K562 (cell line): Measurements from ENCODE around the gene IQCC. TPM values are rescaled to one million over a fixed set of nuclear protein-coding genes. Genes with fewer than 3 reads are reported as not detected.

Experiments used
- CREBBP ChIP-seq: IDR thresholded peaks from one replicate; pipeline ENCODE4 v1.6.1; 2012; ENCODE audit warnings: low read depth, mild to moderate bottlenecking, control low read depth, inconsistent platforms, low read length
- CXXC5 ChIP-seq: fragments of 250-450 bp; sonication (Bioruptor Pico); IDR thresholded peaks from 2 replicates; pipeline ENCODE4 v1.8.0; 2022; ENCODE audit warnings: inconsistent platforms, mild to moderate bottlenecking, moderate library complexity
- E2F1 ChIP-seq: sonication (generic); formaldehyde crosslinking; IDR thresholded peaks from 2 replicates; pipeline ENCODE4 v1.8.1; 2023; ENCODE audit warnings: mild to moderate bottlenecking, missing genetic modification reagents, moderate library complexity
- EWSR1 ChIP-seq: fragments of 450-650 bp; IDR thresholded peaks from 2 replicates; pipeline ENCODE4 v1.6.1; 2018; ENCODE audit warnings: borderline replicate concordance, mild to moderate bottlenecking, low read depth, moderate library complexity; ENCODE audit not compliant: partially characterized antibody
- IFI16 ChIP-seq: fragments of 250-450 bp; sonication (Bioruptor Pico); IDR thresholded peaks from 2 replicates; pipeline ENCODE4 v2.1.2; 2022; ENCODE audit warnings: mild to moderate bottlenecking, inconsistent platforms
- OTX1 ChIP-seq: fragments of 450-650 bp; formaldehyde crosslinking; IDR thresholded peaks from 2 replicates; pipeline ENCODE4 v1.4.0; 2022; ENCODE audit warnings: mild to moderate bottlenecking
- POLR3A ChIP-seq: IDR thresholded peaks from 2 replicates; pipeline ENCODE4 v1.6.1; 2011; ENCODE audit warnings: borderline replicate concordance, mild to moderate bottlenecking, moderate library complexity; ENCODE audit not compliant: insufficient read length, insufficient read depth; ENCODE audit errors: extremely low read depth
- RAD21 ChIP-seq, 2 experiments: fragments of 250-450 bp in 1 of 2; fragments of 450-650 bp in 1 of 2; sonication (Bioruptor Pico) in 1 of 2; formaldehyde crosslinking in 1 of 2; IDR thresholded peaks in 1 of 2; conservative IDR thresholded peaks in 1 of 2; 2 replicates each; pipeline versions ENCODE4 v1.4.0 to v1.8.0; 2020 to 2022; ENCODE audit warnings: mild to moderate bottlenecking in 2 of 2, moderate library complexity in 1 of 2
- SMARCB1 ChIP-seq: IDR thresholded peaks from 2 replicates; pipeline ENCODE4 v1.6.1; 2011; ENCODE audit warnings: improper control_type of control experiment, low read depth; ENCODE audit not compliant: insufficient read length
- U2AF1 ChIP-seq: fragments of 200-400 bp; formaldehyde crosslinking; optimal IDR thresholded peaks from 2 replicates; pipeline ENCODE3; 2017; ENCODE audit warnings: mild to moderate bottlenecking, low read depth, low read length, moderate library complexity
- ZBTB8A ChIP-seq: fragments of 450-650 bp; IDR thresholded peaks from 2 replicates; pipeline ENCODE4 v1.6.1; 2018; ENCODE audit warnings: mild to moderate bottlenecking, moderate library complexity; ENCODE audit not compliant: partially characterized antibody
- ZC3H4 ChIP-seq: sonication (generic); formaldehyde crosslinking; IDR thresholded peaks from 2 replicates; pipeline ENCODE4 v1.9.0; 2021; ENCODE audit warnings: missing genetic modification reagents, borderline replicate concordance
- ZNF134 ChIP-seq: fragments of 250-450 bp; sonication (Bioruptor Pico); conservative IDR thresholded peaks from 2 replicates; pipeline ENCODE4 v1.4.0; 2020
- ZNF175 ChIP-seq: fragments of 200-800 bp; sonication (Bioruptor generic); IDR thresholded peaks from 2 replicates; pipeline ENCODE4 v1.6.1; 2016; ENCODE audit warnings: low read depth, mild to moderate bottlenecking, missing genetic modification characterization, missing compliant biosample characterization
- ZNF583 ChIP-seq: fragments of 250-450 bp; sonication (Bioruptor Pico); IDR thresholded peaks from 2 replicates; pipeline ENCODE4 v1.4.0; 2020
- ZSCAN32 ChIP-seq: fragments of 450-650 bp; formaldehyde crosslinking; IDR thresholded peaks from 2 replicates; pipeline ENCODE4 v1.4.0; 2020; ENCODE audit warnings: mild to moderate bottlenecking, moderate library complexity
- polyA plus RNA-seq, 8 experiments: library from polyadenylated mRNA; depleted of rRNA in 4 of 8; stranded (reverse) in 5 of 8; unstranded in 3 of 8; fragments of >200 nt; fragmentation: Nextera tagmentation in 2 of 8; fragmentation: Illumina TruSeq in 1 of 8; extraction: Ambion mirVana in 2 of 8; extraction: Trizol in 1 of 8; gene quantifications; 2 replicates each; pipeline versions ENCODE4 v1.2.1 to v1.2.3, GENCODE V29; 2011 to 2014; ENCODE audit warnings: inconsistent platforms in 1 of 8, missing spikeins in 1 of 8
- total RNA-seq, 7 experiments: library from RNA; depleted of rRNA in 6 of 7; stranded (reverse); fragments of >200 nt in 6 of 7; fragmentation: Illumina TruSeq in 2 of 7; extraction: Trizol in 2 of 7; gene quantifications; 2 replicates each; pipeline versions ENCODE4 v1.2.1 to v1.2.3, GENCODE V29; 2011 to 2021; ENCODE audit warnings: low replicate concordance in 1 of 7
- TF ChIP-seq, protein P1 (sequence below): sonication (generic); formaldehyde crosslinking; IDR thresholded peaks from 2 replicates; pipeline ENCODE4 v1.8.1; 2022; ENCODE audit warnings: missing genetic modification reagents

Gene IQCC
- total and polyA plus RNA-seq, 9 of the 15 experiments (the other 6 are each of a cell fraction or from before 2014, with no cell fraction given), result 8.1 to 16.5 (median 10.7) TPM

GRCh38 chr1:32179193-32179442, 26.4 kb upstream of the IQCC start (continued):
- TF ChIP-seq CREBBP (no peak), ZSCAN32 (CRISPR knock-in tag) (no peak), ZNF583 (CRISPR knock-in tag) (peak; percentile 92), ZNF175 (no peak), E2F1 (CRISPR knock-in tag) (no peak), RAD21 (CRISPR knock-in tag; conservative IDR thresholded peaks at IDR 0.05 in 1 of 2, IDR thresholded peaks at IDR 0.05 in 1 of 2) (0 out of 4 replicates have a peak, but pooled peaks of 1 of the 2 experiments have one; percentile 5), CXXC5 (CRISPR knock-in tag) (no peak), U2AF1 (no peak), SMARCB1 (no peak), ZC3H4 (CRISPR knock-in tag) (no peak), IFI16 (CRISPR knock-in tag) (peak; percentile 51; the same call in 1 of the 2 replicates), POLR3A (no peak), EWSR1 (no peak), ZBTB8A (no peak), ZNF134 (no peak), OTX1 (peak; percentile 74; the same call in 1 of the 2 replicates)
- TF ChIP-seq, protein P1, sequence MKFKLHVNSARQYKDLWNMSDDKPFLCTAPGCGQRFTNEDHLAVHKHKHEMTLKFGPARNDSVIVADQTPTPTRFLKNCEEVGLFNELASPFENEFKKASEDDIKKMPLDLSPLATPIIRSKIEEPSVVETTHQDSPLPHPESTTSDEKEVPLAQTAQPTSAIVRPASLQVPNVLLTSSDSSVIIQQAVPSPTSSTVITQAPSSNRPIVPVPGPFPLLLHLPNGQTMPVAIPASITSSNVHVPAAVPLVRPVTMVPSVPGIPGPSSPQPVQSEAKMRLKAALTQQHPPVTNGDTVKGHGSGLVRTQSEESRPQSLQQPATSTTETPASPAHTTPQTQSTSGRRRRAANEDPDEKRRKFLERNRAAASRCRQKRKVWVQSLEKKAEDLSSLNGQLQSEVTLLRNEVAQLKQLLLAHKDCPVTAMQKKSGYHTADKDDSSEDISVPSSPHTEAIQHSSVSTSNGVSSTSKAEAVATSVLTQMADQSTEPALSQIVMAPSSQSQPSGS (CRISPR knock-in tag), result no peak
